Stimulated activated CD8-positive, alpha-beta memory T cell treated with anti-CD3 and anti-CD28 coated beads, Interleukin-15, amount 100 ng/mL, for 1 hour (primary cell): Measurements from ENCODE around the gene AHDC1.
A peak's percentile ranks its signal among the peaks of the same experiment; 100 is the strongest.
"Not testable (repeated sequence)": the region's sequence is repeated elsewhere in the genome, so short reads cannot be mapped to it uniquely, and the experiment has no call there.

Experiments
- DNase-seq: peaks from one replicate; pipeline ENCODE4 v3.0.0-alpha.2; 2020; ENCODE audit warnings: low read depth

The AHDC1 gene

GRCh38 chr1:27517301-27517700, 86.6 kb downstream of the AHDC1 start:
- no peak for DNase-seq

GRCh38 chr1:27515626-27516025, 88.3 kb downstream of the AHDC1 start:
- DNase-seq: no peak

- DNase-seq: no peak
Measured at GRCh38 chr1:27513958-27514357, 90.0 kb downstream of the AHDC1 start.

- no peak for DNase-seq
Measured at GRCh38 chr1:27513528-27513927, 90.4 kb downstream of the AHDC1 start.

- no peak for DNase-seq
Measured at GRCh38 chr1:27509127-27510080, 94.5 kb downstream of the AHDC1 start.

- DNase-seq: no peak
Measured at GRCh38 chr1:27507960-27508665, 95.8 kb downstream of the AHDC1 start.

GRCh38 chr1:27506703-27507102, 97.2 kb downstream of the AHDC1 start:
- DNase-seq: no peak

- no peak for DNase-seq
Measured at GRCh38 chr1:27505420-27505680, 98.6 kb downstream of the AHDC1 start.

- no peak for DNase-seq
Measured at GRCh38 chr1:27504588-27505419, 99.1 kb downstream of the AHDC1 start.

GRCh38 chr1:27503844-27504587, 99.9 kb downstream of the AHDC1 start:
- no peak for DNase-seq

GRCh38 chr1:27503033-27503432, 100.9 kb downstream of the AHDC1 start:
- no peak for DNase-seq

GRCh38 chr1:27501159-27501558, 102.8 kb downstream of the AHDC1 start:
- not testable (repeated sequence) for DNase-seq

- DNase-seq: no peak
Measured at GRCh38 chr1:27499142-27499541, 104.8 kb downstream of the AHDC1 start.

GRCh38 chr1:27496604-27497155, 107.3 kb downstream of the AHDC1 start:
- DNase-seq: no peak

- no peak for DNase-seq
Measured at GRCh38 chr1:27492796-27493195, 111.1 kb downstream of the AHDC1 start.

GRCh38 chr1:27491748-27492700, 111.9 kb downstream of the AHDC1 start:
- DNase-seq: no peak

GRCh38 chr1:27489973-27490741, 113.8 kb downstream of the AHDC1 start, which contains the start of gene WASF2:
WASF2 (minus strand) TSS chr1:27490167; CDS start chr1:27428890, 61,277 bp downstream.
- DNase-seq: peak; percentile 94

- DNase-seq: no peak
Measured at GRCh38 chr1:27489501-27489972, 114.4 kb downstream of the AHDC1 start.
